ENCODE data around the gene SFXN5. TPM values are rescaled to one million over a fixed set of nuclear protein-coding genes. Genes with fewer than 3 reads are reported as not detected.
A peak's percentile ranks its signal among the peaks of the same experiment; 100 is the strongest.

The SFXN5 gene
- total RNA-seq, 4 donors from 2014 or later: 22.9 to 55.4 (median 41.2) TPM

- no peak overlapping the region for H3K4me3 ChIP-seq
- no peak overlapping the region for H3K27ac ChIP-seq
- H3K27me3 ChIP-seq: no peaks in the 10 kb centered on the region
- no peak for DNase-seq
- no peaks in the 10 kb centered on the region for H3K9me3 ChIP-seq
- peaks cover 0 to 8% (median 2%) of the 10 kb centered on the region in 4 donors for H3K4me1 ChIP-seq
- H3K36me3 ChIP-seq: no peaks in the 10 kb centered on the region
- no peak for TF ChIP-seq CTCF (IDR thresholded peaks at IDR 0.05)
- TF ChIP-seq POLR2A (IDR thresholded peaks at IDR 0.05): no peak
Measured at GRCh38 chr2:73076701-73077423, 5.3 kb upstream of the SFXN5 start.

- DNase-seq: peak in 1 of 3 donors; percentile 34
- Histone ChIP-seq H3K4me3 (no peak overlapping the region), H3K27me3 (no peaks in the 10 kb centered on the region), H3K27ac (no peak overlapping the region), H3K4me1 (peaks cover 0 to 8% (median 3%) of the 10 kb centered on the region in 4 donors), H3K36me3 (no peaks in the 10 kb centered on the region), H3K9me3 (no peaks in the 10 kb centered on the region)
- TF ChIP-seq POLR2A (IDR thresholded peaks at IDR 0.05) (no peak), CTCF (IDR thresholded peaks at IDR 0.05) (no peak)
Measured at GRCh38 chr2:73075477-73076373, 4.2 kb upstream of the SFXN5 start.

- Histone ChIP-seq H3K36me3 (no peaks in the 10 kb centered on the region), H3K9me3 (no peaks in the 10 kb centered on the region), H3K27me3 (no peaks in the 10 kb centered on the region), H3K4me3 (no peak overlapping the region), H3K27ac (no peak overlapping the region), H3K4me1 (peaks cover 0 to 17% (median 11%) of the 10 kb centered on the region in 4 donors)
- TF ChIP-seq CTCF (IDR thresholded peaks at IDR 0.05): no peak
- TF ChIP-seq POLR2A (IDR thresholded peaks at IDR 0.05): no peak
- no peak for DNase-seq
Measured at GRCh38 chr2:73074110-73075069, 2.9 kb upstream of the SFXN5 start.

GRCh38 chr2:73072416-73072815 is 904 bp upstream of the SFXN5 start:
- peak overlapping the region; percentile 78 to 94 (median 90) for H3K27ac ChIP-seq

More at GRCh38 chr2:73072416-73072815, 904 bp upstream of the SFXN5 start:
- H3K4me3 ChIP-seq: peak overlapping the region; percentile 80 to 99 (median 92)
- TF ChIP-seq POLR2A (IDR thresholded peaks at IDR 0.05) (no peak), CTCF (IDR thresholded peaks at IDR 0.05) (no peak)
- H3K9me3 ChIP-seq: no peaks in the 10 kb centered on the region
- H3K4me1 ChIP-seq: peaks cover 0 to 19% (median 11%) of the 10 kb centered on the region in 4 donors
- no peaks in the 10 kb centered on the region for H3K27me3 ChIP-seq
- H3K36me3 ChIP-seq: no peaks in the 10 kb centered on the region
- DNase-seq: no peak

Measured in Peyer's patch (tissue), 4 donors.